H9 (cell line): ENCODE results near the gene ARPC5. TPM values are rescaled to one million over a fixed set of nuclear protein-coding genes. Genes with fewer than 3 reads are reported as not detected.

Experiments used
- DNase-seq: peaks from one replicate; pipeline ENCODE4 v3.0.0-alpha.2; 2017
- H2AFZ ChIP-seq: one replicate; pipeline ENCODE4 v1.6.1; 2013; ENCODE audit warnings: mild to moderate bottlenecking, low read length, control low read depth, moderate library complexity
- H2AK5ac ChIP-seq: 2 replicates; pipeline ENCODE4 v1.6.1; 2013; ENCODE audit warnings: low read length, control low read depth, mixed read lengths; ENCODE audit not compliant: insufficient read length
- H2BK120ac ChIP-seq: one replicate; pipeline ENCODE4 v1.6.1; 2013; ENCODE audit warnings: low read depth, mild to moderate bottlenecking, low read length, control low read depth, inconsistent platforms; ENCODE audit not compliant: poor library complexity, severe bottlenecking
- H2BK12ac ChIP-seq: 2 replicates; pipeline ENCODE4 v1.6.1; 2013; ENCODE audit warnings: low read length, control low read depth, mixed read lengths, low read depth; ENCODE audit not compliant: insufficient read length
- H2BK15ac ChIP-seq: 2 replicates; pipeline ENCODE4 v1.6.1; 2013; ENCODE audit warnings: low read depth, low read length, control low read depth
- H2BK20ac ChIP-seq: one replicate; pipeline ENCODE4 v1.6.1; 2013; ENCODE audit warnings: low read depth, mild to moderate bottlenecking, low read length, control low read depth, inconsistent platforms; ENCODE audit not compliant: poor library complexity, severe bottlenecking
- H2BK5ac ChIP-seq: 2 replicates; pipeline ENCODE4 v1.6.1; 2013; ENCODE audit warnings: low read length, control low read depth, mixed read lengths; ENCODE audit not compliant: insufficient read length
- H3K14ac ChIP-seq: 2 replicates; pipeline ENCODE4 v1.6.1; 2013; ENCODE audit warnings: low read length, control low read depth; ENCODE audit not compliant: insufficient read depth
- H3K18ac ChIP-seq: 2 replicates; pipeline ENCODE4 v1.6.1; 2013; ENCODE audit warnings: low read depth, mild to moderate bottlenecking, mixed read lengths, low read length, control low read depth; ENCODE audit not compliant: insufficient read length
- H3K23ac ChIP-seq: 2 replicates; pipeline ENCODE4 v1.6.1; 2013; ENCODE audit warnings: low read length, control low read depth, mixed read lengths, low read depth; ENCODE audit not compliant: insufficient read length
- H3K23me2 ChIP-seq: 2 replicates; pipeline ENCODE4 v1.6.1; 2013; ENCODE audit warnings: low read depth, mild to moderate bottlenecking, mixed read lengths, low read length, control low read depth; ENCODE audit not compliant: insufficient read length, poor library complexity, severe bottlenecking
- H3K27ac ChIP-seq: 2 replicates; pipeline ENCODE4 v1.5.1; 2013; ENCODE audit warnings: low read length, control low read depth, mixed read lengths, low read depth; ENCODE audit not compliant: insufficient read length
- H3K27me3 ChIP-seq: 2 replicates; pipeline ENCODE4 v1.6.1; 2013; ENCODE audit warnings: low read length, control low read depth, inconsistent platforms; ENCODE audit not compliant: insufficient read depth
- H3K4ac ChIP-seq: 2 replicates; pipeline ENCODE4 v1.6.1; 2013; ENCODE audit warnings: low read depth, mild to moderate bottlenecking, control low read depth, inconsistent platforms, low read length, moderate library complexity
- H3K4me1 ChIP-seq: 2 replicates; pipeline ENCODE4 v1.6.1; 2013; ENCODE audit warnings: low read length, control low read depth, inconsistent platforms; ENCODE audit not compliant: insufficient read depth
- H3K4me2 ChIP-seq: 2 replicates; pipeline ENCODE4 v1.6.1; 2013; ENCODE audit warnings: low read length, control low read depth, mixed read lengths; ENCODE audit not compliant: insufficient read length, insufficient read depth
- H3K56ac ChIP-seq: 2 replicates; pipeline ENCODE4 v1.6.1; 2013; ENCODE audit warnings: low read depth, mild to moderate bottlenecking, mixed read lengths, low read length, control low read depth; ENCODE audit not compliant: insufficient read length
- H3K79me1 ChIP-seq: 2 replicates; pipeline ENCODE4 v1.6.1; 2013; ENCODE audit warnings: low read depth, mild to moderate bottlenecking, moderate library complexity, low read length, control low read depth, inconsistent platforms; ENCODE audit not compliant: insufficient read depth, poor library complexity, severe bottlenecking
- H3K79me2 ChIP-seq: 2 replicates; pipeline ENCODE4 v1.6.1; 2013; ENCODE audit warnings: low read length, control low read depth, inconsistent platforms; ENCODE audit not compliant: insufficient read depth
- H3K9ac ChIP-seq: 2 replicates; pipeline ENCODE4 v1.6.1; 2013; ENCODE audit warnings: low read length, control low read depth, mixed read lengths; ENCODE audit not compliant: insufficient read length; ENCODE audit errors: extremely low read depth
- H3K9me3 ChIP-seq: one replicate; pipeline ENCODE4 v1.6.1; 2013; ENCODE audit warnings: low read depth, low read length, inconsistent platforms; ENCODE audit not compliant: control insufficient read depth
- H3T11ph ChIP-seq: one replicate; pipeline ENCODE4 v1.6.1; 2013; ENCODE audit warnings: mild to moderate bottlenecking, low read length, control low read depth, inconsistent platforms
- H4K20me1 ChIP-seq: one replicate; pipeline ENCODE4 v1.6.1; 2013; ENCODE audit not compliant: control insufficient read depth, insufficient read length, insufficient read depth
- H4K5ac ChIP-seq: 2 replicates; pipeline ENCODE4 v1.6.1; 2013; ENCODE audit warnings: low read depth, mild to moderate bottlenecking, mixed read lengths, low read length, control low read depth; ENCODE audit not compliant: insufficient read length
- H4K8ac ChIP-seq: replicated peaks from 2 replicates; pipeline ENCODE4 v1.6.1; 2013; ENCODE audit warnings: low read length, control low read depth, mixed read lengths, low read depth; ENCODE audit not compliant: insufficient read length
- H4K91ac ChIP-seq: 2 replicates; pipeline ENCODE4 v1.6.1; 2013; ENCODE audit warnings: low read depth, mild to moderate bottlenecking, moderate library complexity, mixed read lengths, low read length, control low read depth; ENCODE audit not compliant: insufficient read length
- H3K27ac Mint-ChIP-seq, 3 experiments: 2 replicates in 2 of 3; 3 replicates in 1 of 3; pipeline ENCODE4 v1.8.0; 2020 to 2021; ENCODE audit warnings: mixed read lengths in 3 of 3, mild to moderate bottlenecking in 1 of 3, moderate library complexity in 1 of 3
- H3K27me3 Mint-ChIP-seq: 2 replicates; pipeline ENCODE4 v1.8.0; 2021; ENCODE audit warnings: low read depth, mild to moderate bottlenecking, moderate library complexity, mixed read lengths
- H3K36me3 Mint-ChIP-seq, 3 experiments: 2 replicates in 2 of 3; 3 replicates in 1 of 3; pipeline ENCODE4 v1.8.0; 2020 to 2021; ENCODE audit warnings: low read depth in 3 of 3, mixed read lengths in 3 of 3; ENCODE audit not compliant: insufficient read depth in 1 of 3
- H3K4me1 Mint-ChIP-seq, 2 experiments: 2 replicates each; pipeline ENCODE4 v1.8.0; 2020; ENCODE audit warnings: mixed read lengths in 2 of 2
- H3K4me3 Mint-ChIP-seq, 2 experiments: 2 replicates in 1 of 2; 3 replicates in 1 of 2; pipeline ENCODE4 v1.8.0; 2020 to 2021; ENCODE audit warnings: mild to moderate bottlenecking in 2 of 2, mixed read lengths in 2 of 2, moderate library complexity in 1 of 2
- H3K9me3 Mint-ChIP-seq, 2 experiments: 2 replicates in 1 of 2; 3 replicates in 1 of 2; pipeline ENCODE4 v1.8.0; 2020; ENCODE audit warnings: mild to moderate bottlenecking in 2 of 2, mixed read lengths in 2 of 2, moderate library complexity in 1 of 2
- WGBS: extraction: QIAGEN DNeasy Blood & Tissue Kit; methylation state at CpG from one replicate; pipeline ENCODE4 v1.1.7; 2013; ENCODE audit warnings: missing lambda C conversion rate, low lambda C conversion rate, mixed read lengths; ENCODE audit not compliant: insufficient read length; ENCODE audit errors: extremely low coverage; 5-methylcytosine and 5-hydroxymethylcytosine counted together
- total RNA-seq: library from RNA; stranded (reverse); gene quantifications from 2 replicates; pipeline ENCODE4 v1.2.1, GENCODE V29; 2021
- TF ChIP-seq, protein P1 (sequence below): fragments of 200-600 bp; sonication (generic); conservative IDR thresholded peaks from 3 replicates; pipeline ENCODE4 v1.8.0; 2021; ENCODE audit warnings: antibody characterized with exemption, mild to moderate bottlenecking

The ARPC5 gene
- total RNA-seq, 1 experiment from 2014 or later, result 67.7 TPM

- no peak overlapping the region for H3K9ac ChIP-seq
- WGBS, result no CpG with 5 or more reads among the region's 3 CpGs
These were observed 20.8 kb upstream of the ARPC5 start for GRCh38 chr1:183656355-183656754.

More at GRCh38 chr1:183656355-183656754, 20.8 kb upstream of the ARPC5 start:
- H4K20me1 ChIP-seq, result no peaks in the 10 kb centered on the region
- no peak overlapping the region for H2BK20ac ChIP-seq
- H4K5ac ChIP-seq, result no peak overlapping the region
- H3K4me1 ChIP-seq, result no peaks in the 10 kb centered on the region
- H2BK15ac ChIP-seq, result no peak overlapping the region
- Mint-ChIP-seq H3K36me3 (peaks cover 0 to 4% (median 0%) of the 10 kb centered on the region in 3 experiments; a peak in 2 of 7 replicates), H3K27ac (no peak overlapping the region), H3K9me3 (peaks cover 0 to 4% of the 10 kb centered on the region in 2 experiments; a peak in 3 of 5 replicates), H3K27me3 (peaks cover 3% of the 10 kb centered on the region), H3K4me3 (no peak overlapping the region), H3K4me1 (peaks cover 5% of the 10 kb centered on the region in 2 experiments)
- H3K9me3 ChIP-seq, result no peaks in the 10 kb centered on the region
- H3K18ac ChIP-seq, result no peak overlapping the region
- H2AFZ ChIP-seq, result no peak overlapping the region
- no peak overlapping the region for H3T11ph ChIP-seq
- no peak overlapping the region for H3K56ac ChIP-seq
- no peak overlapping the region for H2BK120ac ChIP-seq
- H2BK5ac ChIP-seq, result no peak overlapping the region
- H2AK5ac ChIP-seq, result no peak overlapping the region
- no peak overlapping the region for H3K27ac ChIP-seq
- H3K14ac ChIP-seq, result no peak overlapping the region
- H3K79me1 ChIP-seq, result no peaks in the 10 kb centered on the region
- H3K23me2 ChIP-seq, result no peaks in the 10 kb centered on the region
- H3K27me3 ChIP-seq, result no peaks in the 10 kb centered on the region
- H3K4me2 ChIP-seq, result no peak overlapping the region
- no peak overlapping the region for H3K4ac ChIP-seq
- no peak overlapping the region for H4K91ac ChIP-seq
- H4K8ac ChIP-seq, result no peak overlapping the region
- H3K23ac ChIP-seq, result no peak overlapping the region
- H3K79me2 ChIP-seq, result no peaks in the 10 kb centered on the region
- no peak for DNase-seq
- no peak overlapping the region for H2BK12ac ChIP-seq
- TF ChIP-seq, protein P1, sequence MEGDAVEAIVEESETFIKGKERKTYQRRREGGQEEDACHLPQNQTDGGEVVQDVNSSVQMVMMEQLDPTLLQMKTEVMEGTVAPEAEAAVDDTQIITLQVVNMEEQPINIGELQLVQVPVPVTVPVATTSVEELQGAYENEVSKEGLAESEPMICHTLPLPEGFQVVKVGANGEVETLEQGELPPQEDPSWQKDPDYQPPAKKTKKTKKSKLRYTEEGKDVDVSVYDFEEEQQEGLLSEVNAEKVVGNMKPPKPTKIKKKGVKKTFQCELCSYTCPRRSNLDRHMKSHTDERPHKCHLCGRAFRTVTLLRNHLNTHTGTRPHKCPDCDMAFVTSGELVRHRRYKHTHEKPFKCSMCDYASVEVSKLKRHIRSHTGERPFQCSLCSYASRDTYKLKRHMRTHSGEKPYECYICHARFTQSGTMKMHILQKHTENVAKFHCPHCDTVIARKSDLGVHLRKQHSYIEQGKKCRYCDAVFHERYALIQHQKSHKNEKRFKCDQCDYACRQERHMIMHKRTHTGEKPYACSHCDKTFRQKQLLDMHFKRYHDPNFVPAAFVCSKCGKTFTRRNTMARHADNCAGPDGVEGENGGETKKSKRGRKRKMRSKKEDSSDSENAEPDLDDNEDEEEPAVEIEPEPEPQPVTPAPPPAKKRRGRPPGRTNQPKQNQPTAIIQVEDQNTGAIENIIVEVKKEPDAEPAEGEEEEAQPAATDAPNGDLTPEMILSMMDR, result no peak
